HG02852 (cell line): ENCODE results near the gene CLPTM1L.
"Not testable (repeated sequence)": the region's sequence is repeated elsewhere in the genome, so short reads cannot be mapped to it uniquely, and the experiment has no call there.

ENCODE experiments used
- ATAC-seq: cut with Tn5 transposase; IDR thresholded peaks from one replicate; pipeline ENCODE4 v1.9.1; 2021; ENCODE audit warnings: mild to moderate bottlenecking, moderate library complexity; ENCODE audit not compliant: unreplicated experiment

CLPTM1L gene

GRCh38 chr5:1278656-1279442, 66.0 kb downstream of the CLPTM1L start:
- ATAC-seq = no peak

- ATAC-seq = no peak
Observed at GRCh38 chr5:1278216-1278615, 66.7 kb downstream of the CLPTM1L start.

GRCh38 chr5:1277781-1278180, 67.1 kb downstream of the CLPTM1L start:
- no peak for ATAC-seq

- ATAC-seq = no peak
Observed at GRCh38 chr5:1277331-1277730, 67.6 kb downstream of the CLPTM1L start.

GRCh38 chr5:1276930-1277329, 68.0 kb downstream of the CLPTM1L start:
- no peak for ATAC-seq

- ATAC-seq = not testable (repeated sequence)
Observed at GRCh38 chr5:1275397-1276391, 69.2 kb downstream of the CLPTM1L start.

GRCh38 chr5:1274471-1274870, 70.4 kb downstream of the CLPTM1L start:
- ATAC-seq = no peak

- ATAC-seq = no peak
Observed at GRCh38 chr5:1273745-1274144, 71.2 kb downstream of the CLPTM1L start.

GRCh38 chr5:1272201-1272600, 72.7 kb downstream of the CLPTM1L start:
- ATAC-seq = no peak

GRCh38 chr5:1270933-1271914, 73.7 kb downstream of the CLPTM1L start:
- no peak for ATAC-seq

- ATAC-seq = no peak
Observed at GRCh38 chr5:1270426-1270825, 74.5 kb downstream of the CLPTM1L start.

GRCh38 chr5:1268666-1269065, 76.2 kb downstream of the CLPTM1L start:
- ATAC-seq = no peak

- no peak for ATAC-seq
Observed at GRCh38 chr5:1268056-1268455, 76.8 kb downstream of the CLPTM1L start.
